ENCODE data around the gene CDC73.

DNA sequence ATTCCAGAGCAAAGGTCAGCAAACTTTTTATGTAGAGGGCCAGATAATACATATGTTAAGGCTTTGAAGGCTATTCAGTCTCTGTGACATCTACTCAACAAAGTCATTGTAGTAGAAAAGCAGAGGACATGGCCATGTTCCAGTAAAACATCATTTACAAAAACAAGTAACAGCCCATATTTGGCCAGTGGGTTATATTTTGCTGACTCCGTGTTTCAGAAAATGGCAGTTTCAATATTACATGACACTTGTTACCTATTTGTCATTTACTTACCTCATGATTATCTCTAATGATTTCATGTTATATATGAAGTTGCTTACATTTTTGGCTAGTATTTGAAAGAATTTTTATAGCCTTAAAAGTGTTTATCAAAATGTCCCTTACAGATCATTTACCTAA, 182.0 kb downstream of the CDC73 start:
- no peak for TF ChIP-seq EZH2 (IDR thresholded peaks at IDR 0.05; ENCODE audit: low read length, unreplicated experiment)
- TF ChIP-seq EZH2phosphoT487 (IDR thresholded peaks at IDR 0.05; ENCODE audit: borderline replicate concordance, low read length), result no peak
- TF ChIP-seq, protein P1, sequence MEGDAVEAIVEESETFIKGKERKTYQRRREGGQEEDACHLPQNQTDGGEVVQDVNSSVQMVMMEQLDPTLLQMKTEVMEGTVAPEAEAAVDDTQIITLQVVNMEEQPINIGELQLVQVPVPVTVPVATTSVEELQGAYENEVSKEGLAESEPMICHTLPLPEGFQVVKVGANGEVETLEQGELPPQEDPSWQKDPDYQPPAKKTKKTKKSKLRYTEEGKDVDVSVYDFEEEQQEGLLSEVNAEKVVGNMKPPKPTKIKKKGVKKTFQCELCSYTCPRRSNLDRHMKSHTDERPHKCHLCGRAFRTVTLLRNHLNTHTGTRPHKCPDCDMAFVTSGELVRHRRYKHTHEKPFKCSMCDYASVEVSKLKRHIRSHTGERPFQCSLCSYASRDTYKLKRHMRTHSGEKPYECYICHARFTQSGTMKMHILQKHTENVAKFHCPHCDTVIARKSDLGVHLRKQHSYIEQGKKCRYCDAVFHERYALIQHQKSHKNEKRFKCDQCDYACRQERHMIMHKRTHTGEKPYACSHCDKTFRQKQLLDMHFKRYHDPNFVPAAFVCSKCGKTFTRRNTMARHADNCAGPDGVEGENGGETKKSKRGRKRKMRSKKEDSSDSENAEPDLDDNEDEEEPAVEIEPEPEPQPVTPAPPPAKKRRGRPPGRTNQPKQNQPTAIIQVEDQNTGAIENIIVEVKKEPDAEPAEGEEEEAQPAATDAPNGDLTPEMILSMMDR (conservative IDR thresholded peaks at IDR 0.05; ENCODE audit: low read depth, low read length), result no peak

All from PC-3 (cell line).